Neural progenitor cell (in vitro differentiated cells): ENCODE results near the gene NOS1AP. TPM values are rescaled to one million over a fixed set of nuclear protein-coding genes. Genes with fewer than 3 reads are reported as not detected.

Experiments used
- DNase-seq: peaks from one replicate; pipeline ENCODE4 v3.0.0-alpha.2; 2016; ENCODE audit warnings: low spot score
- H2AFZ ChIP-seq: fragments of 200-600 bp; sonication (generic); replicated peaks from 2 replicates; pipeline ENCODE4 v1.6.1; 2016; ENCODE audit warnings: antibody characterized with exemption
- H3F3A ChIP-seq: fragments of 200-600 bp; sonication (generic); 2 replicates; pipeline ENCODE4 v1.6.1; 2016; ENCODE audit warnings: antibody characterized with exemption, low read depth
- H3K27ac ChIP-seq: fragments of 200-600 bp; sonication (generic); 2 replicates; pipeline ENCODE4 v1.5.1; 2016; ENCODE audit warnings: mild to moderate bottlenecking
- H3K27me3 ChIP-seq: fragments of 200-600 bp; sonication (generic); 2 replicates; pipeline ENCODE4 v1.6.1; 2016; ENCODE audit warnings: mild to moderate bottlenecking, moderate library complexity
- H3K36me3 ChIP-seq: fragments of 200-600 bp; sonication (generic); 2 replicates; pipeline ENCODE4 v1.5.1; 2016
- H3K4me1 ChIP-seq: fragments of 200-600 bp; sonication (generic); 2 replicates; pipeline ENCODE4 v1.6.1; 2016; ENCODE audit warnings: mixed run types
- H3K4me2 ChIP-seq: fragments of 200-600 bp; sonication (generic); 2 replicates; pipeline ENCODE4 v1.6.1; 2016
- H3K4me3 ChIP-seq: fragments of 200-600 bp; sonication (generic); 2 replicates; pipeline ENCODE4 v1.5.1; 2016
- H3K79me2 ChIP-seq: fragments of 200-600 bp; sonication (generic); 2 replicates; pipeline ENCODE4 v1.6.1; 2016; ENCODE audit warnings: low read depth
- H3K9ac ChIP-seq: fragments of 200-600 bp; sonication (generic); 2 replicates; pipeline ENCODE4 v1.6.1; 2016
- H3K9me3 ChIP-seq: fragments of 200-600 bp; sonication (generic); 2 replicates; pipeline ENCODE4 v1.5.1; 2016; ENCODE audit warnings: low read depth
- H4K20me1 ChIP-seq: fragments of 200-600 bp; sonication (generic); 2 replicates; pipeline ENCODE4 v1.6.1; 2016; ENCODE audit warnings: low read depth
- H3K27ac Mint-ChIP-seq: 3 replicates; pipeline ENCODE4 v1.8.0; 2021; ENCODE audit warnings: mixed read lengths
- H3K27me3 Mint-ChIP-seq: 2 replicates; pipeline ENCODE4 v1.8.0; 2022; ENCODE audit warnings: low read depth, mild to moderate bottlenecking, inconsistent platforms, moderate library complexity, mixed read lengths; ENCODE audit not compliant: insufficient read depth
- H3K36me3 Mint-ChIP-seq: 3 replicates; pipeline ENCODE4 v1.8.0; 2021; ENCODE audit warnings: mixed read lengths
- H3K4me1 Mint-ChIP-seq: 3 replicates; pipeline ENCODE4 v1.8.0; 2021; ENCODE audit warnings: mixed read lengths
- H3K4me3 Mint-ChIP-seq: 3 replicates; pipeline ENCODE4 v1.8.0; 2021; ENCODE audit warnings: mild to moderate bottlenecking, moderate library complexity, mixed read lengths
- H3K9me3 Mint-ChIP-seq: 3 replicates; pipeline ENCODE4 v1.8.0; 2020; ENCODE audit warnings: mixed read lengths
- EZH2 ChIP-seq: fragments of 200-600 bp; sonication (generic); IDR thresholded peaks from 2 replicates; pipeline ENCODE4 v1.6.1; 2017; ENCODE audit warnings: antibody characterized with exemption, mild to moderate bottlenecking, moderate library complexity
- EZH2phosphoT487 ChIP-seq: fragments of 200-600 bp; sonication (generic); IDR thresholded peaks from 2 replicates; pipeline ENCODE4 v1.6.1; 2017; ENCODE audit warnings: antibody characterized with exemption
- total RNA-seq: library from RNA; depleted of rRNA; stranded (reverse); fragments of >200 nt; gene quantifications from 2 replicates; pipeline ENCODE4 v1.2.3, GENCODE V29; 2015; ENCODE audit warnings: low replicate concordance
- TF ChIP-seq, protein P1 (sequence below): fragments of 200-600 bp; sonication (generic); IDR thresholded peaks from 2 replicates; pipeline ENCODE4 v1.5.1; 2017; ENCODE audit warnings: antibody characterized with exemption, mild to moderate bottlenecking

The NOS1AP gene
- 2.4 and 5.9 TPM in 2 replicates for total RNA-seq

DNA sequence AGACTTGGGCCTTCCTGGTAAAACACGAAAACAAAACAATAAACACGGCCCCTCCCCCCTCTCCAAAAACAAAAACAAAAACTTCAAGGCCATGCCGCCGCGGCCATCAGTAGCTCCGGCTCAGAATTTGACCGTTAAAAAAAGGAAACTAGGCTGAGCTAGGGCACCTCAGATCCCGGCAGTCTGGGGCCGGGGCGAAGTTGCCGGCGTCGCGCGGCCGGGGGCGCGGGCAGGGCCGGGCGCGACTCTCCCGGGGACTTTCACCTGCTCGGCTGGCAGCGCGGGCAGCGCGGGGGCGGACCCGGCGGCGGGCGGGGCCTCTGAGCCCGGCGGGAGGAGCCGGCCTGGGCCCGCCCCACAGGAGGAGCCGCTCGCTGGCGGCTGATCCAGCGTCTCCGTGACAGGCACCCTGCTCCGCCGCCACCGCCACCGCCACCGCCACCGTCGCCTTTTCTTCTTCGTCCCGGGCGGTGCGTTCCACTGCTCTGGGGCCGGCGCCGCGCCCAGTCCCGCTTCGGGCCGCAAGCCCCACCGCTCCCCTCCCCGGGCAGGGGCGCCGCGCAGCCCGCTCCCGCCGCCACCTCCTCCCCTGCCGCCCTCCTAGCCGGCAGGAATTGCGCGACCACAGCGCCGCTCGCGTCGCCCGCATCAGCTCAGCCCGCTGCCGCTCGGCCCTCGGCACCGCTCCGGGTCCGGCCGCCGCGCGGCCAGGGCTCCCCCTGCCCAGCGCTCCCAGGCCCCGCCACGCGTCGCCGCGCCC is at the start of gene NOS1AP:
NOS1AP (plus strand) TSS at position 358 of the 760 bp plus-strand sequence. CDS start 487 bp downstream, outside the sequence.
- peak within 1 kb of the TSS; percentile 88 for H3K4me3 Mint-ChIP-seq
- H3K27me3 Mint-ChIP-seq = peaks cover 12% of the 10 kb centered on the region
- no peaks in the 10 kb centered on the region for H3K9me3 ChIP-seq
- H3K27me3 ChIP-seq = peaks cover 17% of the 10 kb centered on the region
- H3F3A ChIP-seq = peaks cover 23% of the 10 kb centered on the region
- H3K4me1 ChIP-seq = peaks cover 33% of the 10 kb centered on the region
- peaks cover 56% of the 10 kb centered on the region for H3K4me1 Mint-ChIP-seq
- no peak within 1 kb of the TSS for H3K27ac ChIP-seq
- no peak within 1 kb of the TSS for H3K27ac Mint-ChIP-seq
- H4K20me1 ChIP-seq = peaks cover 27% of the 10 kb centered on the region
- peak; percentile 93 for DNase-seq
- peaks cover 47% of the 10 kb centered on the region for H3K79me2 ChIP-seq
- H2AFZ ChIP-seq = peak within 1 kb of the TSS; percentile 64
- H3K4me2 ChIP-seq = peak within 1 kb of the TSS; percentile 90
- peak within 1 kb of the TSS; percentile 66 for H3K4me3 ChIP-seq
- TF ChIP-seq, protein P1, sequence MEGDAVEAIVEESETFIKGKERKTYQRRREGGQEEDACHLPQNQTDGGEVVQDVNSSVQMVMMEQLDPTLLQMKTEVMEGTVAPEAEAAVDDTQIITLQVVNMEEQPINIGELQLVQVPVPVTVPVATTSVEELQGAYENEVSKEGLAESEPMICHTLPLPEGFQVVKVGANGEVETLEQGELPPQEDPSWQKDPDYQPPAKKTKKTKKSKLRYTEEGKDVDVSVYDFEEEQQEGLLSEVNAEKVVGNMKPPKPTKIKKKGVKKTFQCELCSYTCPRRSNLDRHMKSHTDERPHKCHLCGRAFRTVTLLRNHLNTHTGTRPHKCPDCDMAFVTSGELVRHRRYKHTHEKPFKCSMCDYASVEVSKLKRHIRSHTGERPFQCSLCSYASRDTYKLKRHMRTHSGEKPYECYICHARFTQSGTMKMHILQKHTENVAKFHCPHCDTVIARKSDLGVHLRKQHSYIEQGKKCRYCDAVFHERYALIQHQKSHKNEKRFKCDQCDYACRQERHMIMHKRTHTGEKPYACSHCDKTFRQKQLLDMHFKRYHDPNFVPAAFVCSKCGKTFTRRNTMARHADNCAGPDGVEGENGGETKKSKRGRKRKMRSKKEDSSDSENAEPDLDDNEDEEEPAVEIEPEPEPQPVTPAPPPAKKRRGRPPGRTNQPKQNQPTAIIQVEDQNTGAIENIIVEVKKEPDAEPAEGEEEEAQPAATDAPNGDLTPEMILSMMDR = peak; percentile 17
- TF ChIP-seq EZH2 = no peak
- H3K9ac ChIP-seq = peak within 1 kb of the TSS; percentile 8
- no peaks in the 10 kb centered on the region for H3K36me3 ChIP-seq
- H3K36me3 Mint-ChIP-seq = peaks cover 6% of the 10 kb centered on the region
- peaks cover 3% of the 10 kb centered on the region for H3K9me3 Mint-ChIP-seq

DNA sequence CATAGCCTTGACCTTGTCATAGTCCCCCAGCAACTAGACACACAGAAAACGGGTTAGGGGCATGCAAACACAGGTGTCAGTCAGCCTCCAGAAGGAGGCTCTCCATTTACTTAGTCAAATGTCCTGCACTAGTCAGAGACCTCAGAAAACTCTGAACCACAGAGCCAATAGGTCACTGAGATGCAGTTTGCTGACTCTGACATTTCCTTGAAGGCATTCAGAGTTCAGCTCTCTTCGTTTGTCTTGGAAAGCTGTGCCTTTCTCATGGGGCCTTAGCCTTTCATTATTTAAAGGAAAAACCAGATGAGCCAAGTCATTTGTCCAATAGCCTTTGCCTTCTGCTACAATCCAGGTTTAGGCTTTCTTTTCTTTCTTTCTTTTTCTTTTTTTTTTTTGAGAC is 49.3 kb upstream of the NOS1AP start:
- Histone ChIP-seq H3K4me3 (no peak overlapping the region), H3K9ac (no peak overlapping the region), H3K9me3 (no peaks in the 10 kb centered on the region), H3K79me2 (no peaks in the 10 kb centered on the region), H3F3A (peaks cover 17% of the 10 kb centered on the region), H3K4me2 (no peak overlapping the region), H3K4me1 (peaks cover 14% of the 10 kb centered on the region), H2AFZ (no peak overlapping the region), H3K27me3 (peaks cover 37% of the 10 kb centered on the region), H4K20me1 (no peaks in the 10 kb centered on the region), H3K36me3 (no peaks in the 10 kb centered on the region), H3K27ac (no peak overlapping the region)
- Mint-ChIP-seq H3K27ac (no peak overlapping the region), H3K36me3 (no peaks in the 10 kb centered on the region), H3K4me3 (no peak overlapping the region), H3K4me1 (peaks cover 22% of the 10 kb centered on the region), H3K9me3 (no peaks in the 10 kb centered on the region), H3K27me3 (peaks cover 15% of the 10 kb centered on the region)
- TF ChIP-seq, protein P1 = no peak
- no peak for TF ChIP-seq EZH2phosphoT487
- no peak for TF ChIP-seq EZH2
- DNase-seq = no peak

DNA sequence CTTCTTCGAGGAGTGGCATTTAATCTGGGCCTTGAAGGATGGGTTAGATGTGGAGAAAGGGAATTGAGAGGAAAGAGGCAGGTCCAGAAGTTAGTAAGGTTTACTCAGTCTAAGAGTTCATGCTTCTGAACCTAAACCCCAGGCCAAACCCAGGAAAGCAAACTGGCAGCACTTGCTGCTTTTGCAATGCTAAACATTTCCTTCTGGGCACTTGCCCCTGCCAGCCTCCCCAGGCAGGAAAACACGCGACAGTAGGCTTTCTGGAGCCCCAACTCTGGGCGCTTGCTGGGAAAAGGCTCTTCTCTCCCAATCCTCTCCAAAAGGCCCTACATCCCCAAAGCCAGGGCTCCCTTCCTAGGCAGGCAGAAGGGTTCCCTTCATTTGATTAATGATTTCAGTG is 48.4 kb upstream of the NOS1AP start:
- Histone ChIP-seq H3K27ac (no peak overlapping the region), H3F3A (peaks cover 17% of the 10 kb centered on the region), H3K9ac (no peak overlapping the region), H3K4me1 (peaks cover 14% of the 10 kb centered on the region), H3K27me3 (peaks cover 47% of the 10 kb centered on the region), H3K4me3 (no peak overlapping the region), H3K4me2 (peak overlapping the region; percentile 36), H2AFZ (no peak overlapping the region), H4K20me1 (no peaks in the 10 kb centered on the region), H3K36me3 (no peaks in the 10 kb centered on the region), H3K9me3 (no peaks in the 10 kb centered on the region), H3K79me2 (no peaks in the 10 kb centered on the region)
- Mint-ChIP-seq H3K36me3 (peaks cover 3% of the 10 kb centered on the region), H3K4me1 (peaks cover 22% of the 10 kb centered on the region), H3K4me3 (peak overlapping the region; percentile 66), H3K9me3 (no peaks in the 10 kb centered on the region), H3K27ac (no peak overlapping the region), H3K27me3 (peaks cover 15% of the 10 kb centered on the region)
- no peak for DNase-seq
- TF ChIP-seq EZH2 = no peak
- TF ChIP-seq EZH2phosphoT487 = no peak
- TF ChIP-seq, protein P1 = no peak
